AG10803 (cell line): ENCODE data around the gene RSPO3.

ENCODE experiments used
- DNase-seq: peaks from one replicate; pipeline ENCODE4 v3.0.0; 2010; ENCODE audit warnings: low read depth
- H3K4me3 ChIP-seq: 2 replicates; pipeline ENCODE4 v1.5.1; 2011; ENCODE audit warnings: mild to moderate bottlenecking, low read length, control low read depth
- TF ChIP-seq, protein P1 (sequence below): conservative IDR thresholded peaks from 2 replicates; pipeline ENCODE4 v1.5.1; 2011; ENCODE audit warnings: mild to moderate bottlenecking, low read length, control low read depth, inconsistent platforms

The RSPO3 gene

GRCh38 chr6:127154509-127154908 is 36.0 kb downstream of the RSPO3 start:
- TF ChIP-seq, protein P1, sequence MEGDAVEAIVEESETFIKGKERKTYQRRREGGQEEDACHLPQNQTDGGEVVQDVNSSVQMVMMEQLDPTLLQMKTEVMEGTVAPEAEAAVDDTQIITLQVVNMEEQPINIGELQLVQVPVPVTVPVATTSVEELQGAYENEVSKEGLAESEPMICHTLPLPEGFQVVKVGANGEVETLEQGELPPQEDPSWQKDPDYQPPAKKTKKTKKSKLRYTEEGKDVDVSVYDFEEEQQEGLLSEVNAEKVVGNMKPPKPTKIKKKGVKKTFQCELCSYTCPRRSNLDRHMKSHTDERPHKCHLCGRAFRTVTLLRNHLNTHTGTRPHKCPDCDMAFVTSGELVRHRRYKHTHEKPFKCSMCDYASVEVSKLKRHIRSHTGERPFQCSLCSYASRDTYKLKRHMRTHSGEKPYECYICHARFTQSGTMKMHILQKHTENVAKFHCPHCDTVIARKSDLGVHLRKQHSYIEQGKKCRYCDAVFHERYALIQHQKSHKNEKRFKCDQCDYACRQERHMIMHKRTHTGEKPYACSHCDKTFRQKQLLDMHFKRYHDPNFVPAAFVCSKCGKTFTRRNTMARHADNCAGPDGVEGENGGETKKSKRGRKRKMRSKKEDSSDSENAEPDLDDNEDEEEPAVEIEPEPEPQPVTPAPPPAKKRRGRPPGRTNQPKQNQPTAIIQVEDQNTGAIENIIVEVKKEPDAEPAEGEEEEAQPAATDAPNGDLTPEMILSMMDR, result no peak
- no peak for DNase-seq

DNA sequence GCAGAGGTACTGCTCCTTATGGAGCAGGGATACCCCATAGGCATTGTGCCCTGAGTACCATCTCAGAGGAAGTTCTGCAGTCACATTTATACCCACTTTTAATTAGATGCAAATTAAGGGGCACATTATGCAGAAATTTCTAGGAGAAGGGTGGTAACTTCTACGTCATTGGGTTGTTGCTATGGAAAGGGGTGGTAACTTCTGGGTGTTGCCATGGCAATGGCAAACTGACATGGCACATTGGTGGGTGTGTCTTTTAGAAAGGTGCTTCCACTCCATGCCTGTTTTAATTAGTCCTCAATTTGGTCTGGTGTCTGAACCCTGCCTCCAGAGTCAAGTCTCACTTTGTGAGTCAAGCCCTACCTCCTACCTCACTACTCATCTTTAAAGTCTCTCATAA is 42.0 kb downstream of the RSPO3 start:
- DNase-seq, result no peak
- TF ChIP-seq, protein P1, result no peak
- H3K4me3 ChIP-seq, result no peak overlapping the region

More at GRCh38 chr6:127154509-127154908, 36.0 kb downstream of the RSPO3 start:
- no peak overlapping the region for H3K4me3 ChIP-seq

- H3K4me3 ChIP-seq, result no peak overlapping the region
- no peak for DNase-seq
- TF ChIP-seq, protein P1, result no peak
Measured at GRCh38 chr6:127162836-127163235, 44.4 kb downstream of the RSPO3 start.

DNA sequence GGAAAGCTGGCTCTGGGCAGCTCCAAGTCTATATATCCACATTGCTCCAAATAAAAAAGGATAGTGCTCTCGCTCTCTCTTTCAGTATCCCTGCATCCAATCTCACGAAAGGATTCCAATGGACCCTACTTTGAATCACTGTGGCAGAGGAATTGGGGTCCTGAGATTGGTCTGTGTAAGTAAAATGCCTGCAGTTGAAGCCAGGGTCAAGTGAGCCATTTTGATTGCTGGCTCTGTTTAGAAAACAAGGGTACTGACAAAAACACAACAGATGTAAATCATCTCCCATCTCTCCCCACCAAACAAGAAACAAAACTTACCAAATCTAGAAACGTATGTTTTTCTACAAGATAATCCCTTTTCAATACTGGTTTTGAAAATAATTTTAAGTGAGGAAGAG is 45.6 kb downstream of the RSPO3 start:
- no peak overlapping the region for H3K4me3 ChIP-seq
- TF ChIP-seq, protein P1, result no peak
- DNase-seq, result no peak

- DNase-seq, result no peak
- H3K4me3 ChIP-seq, result no peak overlapping the region
- TF ChIP-seq, protein P1, result no peak
Measured at GRCh38 chr6:127164565-127164964, 46.1 kb downstream of the RSPO3 start.

DNA sequence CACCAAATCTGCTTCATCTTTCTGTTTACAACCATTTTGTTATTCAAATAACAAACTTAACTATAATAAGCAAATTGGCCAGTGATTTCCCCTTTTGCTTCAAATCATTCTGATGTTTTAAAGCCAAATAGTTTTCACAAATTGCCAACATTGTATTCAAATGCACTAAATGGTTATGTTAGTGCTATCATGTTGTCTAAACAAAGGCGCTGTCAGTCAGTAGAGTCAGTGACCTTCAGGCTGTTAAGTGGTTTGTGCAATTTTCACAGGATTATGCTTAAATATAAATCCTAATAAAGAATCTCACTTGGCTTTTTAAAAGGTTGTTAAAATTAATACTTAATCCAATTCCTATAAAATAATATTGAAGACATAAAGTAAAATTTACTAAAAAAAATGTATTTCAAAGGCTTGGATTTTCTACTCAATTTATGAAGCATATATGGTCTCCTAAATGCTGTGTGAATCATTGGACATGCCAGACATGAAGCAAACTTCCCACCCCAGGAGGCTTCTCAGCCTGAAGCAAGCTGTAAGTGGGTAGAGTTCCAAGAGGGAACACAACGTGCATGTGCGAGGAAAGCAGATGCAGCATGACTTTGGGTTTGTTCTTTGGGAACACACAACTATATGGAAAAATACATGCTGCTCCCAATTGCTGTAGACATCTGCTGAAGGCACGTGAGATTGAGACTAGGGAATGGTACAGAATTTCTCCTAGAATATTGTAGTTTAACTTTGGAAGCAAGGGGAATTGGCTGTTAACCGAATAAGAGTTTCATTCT is 54.9 kb downstream of the RSPO3 start:
- no peak overlapping the region for H3K4me3 ChIP-seq
- no peak for DNase-seq
- TF ChIP-seq, protein P1, result no peak

DNA sequence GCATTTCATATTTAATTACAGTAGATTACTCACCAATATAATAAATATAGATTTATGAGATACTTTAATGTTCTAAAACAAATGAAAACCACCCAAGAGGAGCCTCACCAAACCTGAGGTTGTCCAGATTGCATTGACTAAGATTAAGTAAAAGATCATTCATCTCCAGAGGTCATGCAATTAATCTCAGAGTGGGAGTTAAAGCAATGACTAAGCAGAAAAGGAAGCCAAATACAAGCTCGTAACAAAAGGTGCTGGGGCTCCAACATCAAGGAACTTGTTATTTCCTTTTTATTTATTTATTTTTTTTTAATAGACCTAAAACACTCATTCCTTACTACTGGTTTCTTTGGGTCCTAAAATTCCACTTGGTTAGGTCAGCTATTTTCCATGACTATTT is 57.7 kb downstream of the RSPO3 start:
- no peak overlapping the region for H3K4me3 ChIP-seq
- TF ChIP-seq, protein P1, result no peak
- DNase-seq, result peak; percentile 44
